Measurements from ENCODE around the gene AVPR2. TPM values are rescaled to one million over a fixed set of nuclear protein-coding genes. Genes with fewer than 3 reads are reported as not detected.

The AVPR2 gene
- total RNA-seq, 1 experiment from 2014 or later, result not detected

DNA sequence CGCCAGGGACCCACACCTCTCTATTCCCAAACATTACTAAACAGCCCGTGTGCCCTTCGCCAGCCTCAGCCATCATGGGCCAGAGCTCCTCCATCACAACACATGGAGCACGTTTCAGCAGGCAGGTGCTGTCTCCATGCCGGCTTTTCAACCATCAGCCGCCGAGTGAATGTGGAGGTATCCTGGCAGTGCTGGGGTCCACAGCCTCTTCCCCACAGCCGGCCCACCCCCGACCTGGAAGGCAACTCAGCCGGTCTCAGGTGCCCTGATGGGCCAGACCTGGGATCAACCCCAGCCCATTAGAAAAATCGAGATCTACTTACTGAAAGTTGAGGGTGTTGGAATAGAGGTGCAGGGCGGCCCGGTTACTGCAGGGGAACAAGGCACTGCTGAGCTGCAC, 27.3 kb downstream of the AVPR2 start:
- DNase-seq (ENCODE audit: low read depth), result no peak

DNA sequence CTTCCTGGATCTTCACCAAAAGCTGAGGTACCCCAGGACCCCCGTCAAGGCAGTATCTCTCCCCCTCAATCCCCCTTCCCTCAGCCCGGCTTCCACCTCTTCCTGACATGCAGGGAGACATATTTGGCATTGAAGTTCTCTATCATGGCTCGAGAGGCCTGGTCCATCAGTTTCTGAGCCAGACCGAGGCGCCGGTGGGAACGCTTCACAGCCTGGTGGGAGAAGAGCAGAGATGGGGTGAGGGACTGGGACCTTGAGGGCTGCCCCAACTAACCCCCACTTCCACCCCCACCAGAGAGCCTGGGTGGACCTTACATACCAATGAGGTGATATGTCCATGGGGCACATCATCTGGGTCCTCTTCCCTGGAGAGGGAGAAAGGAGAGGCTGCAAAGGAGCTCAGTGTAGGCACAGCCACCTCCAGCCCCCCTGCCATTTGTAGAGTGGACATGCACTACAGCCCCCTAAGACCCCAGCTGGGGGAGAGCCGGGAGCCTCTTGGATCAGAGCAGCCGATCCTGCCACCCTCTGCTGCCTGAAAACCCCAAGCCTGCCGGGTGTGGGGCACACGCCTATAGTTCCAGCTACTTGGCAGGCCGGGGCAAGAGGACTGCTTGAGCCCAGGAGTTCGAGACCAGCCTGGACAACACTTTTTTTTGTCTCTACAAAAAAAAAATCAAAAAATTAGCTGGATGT, 27.9 kb downstream of the AVPR2 start:
- no peak for DNase-seq (ENCODE audit: low read depth)

DNA sequence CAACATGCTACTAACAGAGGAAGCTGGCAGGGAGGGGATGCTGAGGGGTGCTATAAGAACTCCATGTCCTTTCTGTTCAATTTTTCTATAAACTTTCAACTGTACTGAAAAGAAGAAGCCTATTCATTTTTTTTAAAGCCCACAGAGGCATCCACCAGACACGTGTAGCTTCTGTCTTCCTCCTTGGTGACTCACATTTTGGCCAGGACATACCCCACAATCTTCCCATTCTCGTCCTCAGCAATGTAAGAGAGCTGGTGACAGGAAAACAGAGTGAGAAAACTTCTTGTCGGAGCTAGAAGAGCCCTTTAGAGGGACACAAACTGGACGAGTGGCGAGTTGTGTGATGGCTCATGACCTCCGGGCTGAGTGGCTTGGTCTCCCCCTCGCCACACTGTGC, 29.3 kb downstream of the AVPR2 start:
- DNase-seq (ENCODE audit: low read depth), result peak; percentile 18

DNA sequence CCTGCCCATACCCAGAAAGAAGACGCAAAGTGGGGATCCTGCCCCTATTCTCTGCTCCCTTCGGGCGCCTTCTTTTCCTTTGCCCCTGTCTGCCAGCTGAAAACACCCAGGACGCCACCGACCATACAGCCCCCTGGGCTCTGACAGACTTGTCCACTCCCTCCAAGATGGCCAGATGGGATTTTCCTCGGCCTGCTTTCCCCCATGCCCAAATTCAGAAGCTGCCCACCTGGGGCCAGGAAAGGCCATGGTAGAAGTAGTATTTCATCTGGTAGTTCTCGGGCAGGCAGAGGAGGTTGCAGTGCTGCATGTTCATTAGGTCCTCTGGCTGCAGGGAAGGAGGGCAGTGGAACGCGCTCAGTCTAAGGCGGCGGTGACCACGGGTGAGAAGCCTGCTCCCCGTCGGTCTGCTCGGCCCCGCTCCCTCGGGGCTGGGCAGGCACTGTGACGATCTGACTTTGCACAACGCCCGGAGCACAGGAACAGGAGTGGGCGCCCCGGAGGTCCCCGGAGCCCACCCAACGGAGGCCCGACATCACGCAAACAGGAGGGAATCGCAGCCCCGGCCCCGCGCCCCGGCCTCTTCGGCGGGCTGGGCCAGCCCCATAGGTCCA, 29.8 kb downstream of the AVPR2 start:
- no peak for DNase-seq (ENCODE audit: low read depth)

DNA sequence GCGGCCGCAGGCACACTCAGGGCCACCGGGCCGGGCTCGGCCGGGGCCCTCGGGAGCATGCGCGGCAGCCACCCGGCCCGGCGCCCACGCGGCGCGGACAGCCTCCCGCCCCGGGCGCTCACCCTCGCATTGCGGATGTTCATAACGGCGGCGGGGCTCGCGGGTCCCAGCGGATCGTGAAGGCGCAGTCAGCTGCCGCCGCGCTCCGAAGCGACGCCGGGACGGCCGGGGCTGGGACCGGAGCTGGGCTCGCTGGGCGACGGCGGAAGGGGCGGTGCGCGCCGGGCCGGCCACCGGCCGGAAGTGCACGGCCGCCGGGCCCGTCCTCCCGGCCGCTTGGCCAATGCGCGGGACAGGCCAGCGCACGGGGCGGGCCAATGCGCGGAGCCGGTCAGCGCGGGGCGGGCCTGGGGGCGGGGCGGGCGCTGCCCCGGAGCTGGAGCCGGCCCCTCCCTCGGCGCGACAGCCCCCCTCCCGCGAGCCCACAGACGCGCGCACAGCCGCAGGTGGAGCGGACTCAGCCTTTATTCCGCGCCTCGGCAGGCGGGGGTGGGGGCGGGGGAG, 30.4 kb downstream of the AVPR2 start, which contains the start of gene NAA10:
Gene NAA10 (minus strand): TSS at position 276 of the 564 bp plus-strand sequence. CDS start 133 bp downstream, at position 143.
- peak; percentile 83 for DNase-seq (ENCODE audit: low read depth)

DNA sequence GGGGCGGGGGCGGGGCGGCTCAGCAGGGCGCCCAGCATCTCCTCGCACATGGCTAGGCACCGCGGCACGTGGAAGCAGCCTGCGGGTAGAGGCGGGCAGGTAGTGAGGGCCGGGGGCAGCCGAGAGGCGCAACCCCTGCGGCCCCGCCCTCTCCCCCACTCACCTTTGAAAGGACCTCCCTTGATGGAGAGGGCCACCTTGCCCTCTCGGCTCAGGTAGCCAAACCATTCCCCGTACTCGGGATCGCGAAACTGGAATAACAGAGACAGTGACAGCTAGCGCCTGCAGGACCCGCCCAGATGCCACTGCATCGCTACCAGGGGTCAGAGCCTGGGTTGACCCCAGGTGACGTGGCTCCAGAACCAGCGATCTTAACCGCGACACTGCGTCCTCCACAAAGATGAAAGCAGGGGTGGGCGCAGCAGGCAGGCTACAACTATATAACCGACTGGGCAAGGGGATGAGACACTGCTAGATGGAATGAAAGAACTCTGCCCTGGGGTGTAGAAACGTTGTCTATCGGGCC, 30.9 kb downstream of the AVPR2 start:
- no peak for DNase-seq (ENCODE audit: low read depth)

DNA sequence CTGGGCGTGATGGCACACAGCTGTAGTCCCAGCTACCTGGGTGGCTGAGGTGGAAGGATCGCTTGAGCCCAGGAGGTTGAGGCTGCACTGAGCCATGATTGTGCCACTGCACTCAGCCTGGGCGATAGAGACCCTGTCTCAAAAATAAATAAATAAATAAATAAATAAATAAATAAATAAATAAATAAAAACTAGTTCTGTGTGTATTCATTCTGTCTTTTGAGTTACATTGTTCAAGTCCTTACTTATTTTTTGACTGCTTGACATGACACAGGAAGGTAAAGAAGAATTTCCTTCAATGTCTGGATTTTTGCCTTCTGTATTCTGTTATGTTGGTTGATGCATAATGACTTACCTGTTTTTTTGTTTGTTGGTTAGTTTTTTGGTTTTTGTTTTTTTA, 32.6 kb downstream of the AVPR2 start:
- no peak for DNase-seq (ENCODE audit: low read depth)

DNA sequence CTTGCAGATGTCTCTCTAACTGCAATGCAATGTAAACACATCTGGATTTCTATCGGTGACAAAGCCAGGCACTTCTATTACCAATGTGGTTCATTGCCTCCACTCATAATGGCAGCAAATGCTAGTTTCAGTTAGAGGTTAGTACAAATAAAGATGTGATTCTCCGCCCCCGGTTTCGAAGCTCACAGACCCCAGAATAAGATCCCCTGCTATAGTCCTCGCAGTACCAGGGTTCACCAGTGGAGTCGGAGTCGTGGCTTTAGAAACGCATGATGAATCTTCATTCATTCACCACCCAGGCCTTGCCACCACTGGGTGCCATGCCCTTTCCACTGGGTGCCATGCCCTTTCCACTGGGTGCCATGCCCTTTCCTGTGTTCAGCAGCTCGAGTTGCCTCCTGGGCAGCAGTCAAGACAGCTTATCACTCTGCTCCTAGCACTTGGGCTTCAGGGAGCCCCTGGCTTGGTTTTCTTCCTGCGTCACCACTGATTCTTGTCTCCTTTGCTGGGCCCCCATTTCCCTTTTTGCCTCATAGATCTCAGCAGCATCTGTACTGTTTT, 33.8 kb downstream of the AVPR2 start:
- no peak for DNase-seq (ENCODE audit: low read depth)

DNA sequence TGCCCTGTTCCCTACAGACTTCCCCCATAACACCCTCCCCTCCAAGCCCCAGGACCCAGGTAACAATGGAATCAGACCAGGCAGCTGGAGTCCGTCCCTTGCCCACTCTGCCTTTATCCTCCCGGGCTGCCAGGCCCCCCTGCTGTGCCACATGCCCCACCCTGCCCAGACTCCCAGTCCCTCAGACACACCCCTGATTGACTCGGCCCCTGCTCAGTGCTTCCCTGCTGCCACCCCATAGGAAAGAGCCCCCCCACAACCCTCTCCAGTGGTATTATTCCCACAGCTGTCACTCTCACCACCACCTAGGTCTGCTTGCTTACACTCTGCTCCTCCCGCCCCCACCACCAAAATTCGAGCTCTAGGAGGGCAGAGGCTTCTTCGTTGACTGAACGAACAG, 35.1 kb downstream of the AVPR2 start:
- DNase-seq (ENCODE audit: low read depth), result no peak

DNA sequence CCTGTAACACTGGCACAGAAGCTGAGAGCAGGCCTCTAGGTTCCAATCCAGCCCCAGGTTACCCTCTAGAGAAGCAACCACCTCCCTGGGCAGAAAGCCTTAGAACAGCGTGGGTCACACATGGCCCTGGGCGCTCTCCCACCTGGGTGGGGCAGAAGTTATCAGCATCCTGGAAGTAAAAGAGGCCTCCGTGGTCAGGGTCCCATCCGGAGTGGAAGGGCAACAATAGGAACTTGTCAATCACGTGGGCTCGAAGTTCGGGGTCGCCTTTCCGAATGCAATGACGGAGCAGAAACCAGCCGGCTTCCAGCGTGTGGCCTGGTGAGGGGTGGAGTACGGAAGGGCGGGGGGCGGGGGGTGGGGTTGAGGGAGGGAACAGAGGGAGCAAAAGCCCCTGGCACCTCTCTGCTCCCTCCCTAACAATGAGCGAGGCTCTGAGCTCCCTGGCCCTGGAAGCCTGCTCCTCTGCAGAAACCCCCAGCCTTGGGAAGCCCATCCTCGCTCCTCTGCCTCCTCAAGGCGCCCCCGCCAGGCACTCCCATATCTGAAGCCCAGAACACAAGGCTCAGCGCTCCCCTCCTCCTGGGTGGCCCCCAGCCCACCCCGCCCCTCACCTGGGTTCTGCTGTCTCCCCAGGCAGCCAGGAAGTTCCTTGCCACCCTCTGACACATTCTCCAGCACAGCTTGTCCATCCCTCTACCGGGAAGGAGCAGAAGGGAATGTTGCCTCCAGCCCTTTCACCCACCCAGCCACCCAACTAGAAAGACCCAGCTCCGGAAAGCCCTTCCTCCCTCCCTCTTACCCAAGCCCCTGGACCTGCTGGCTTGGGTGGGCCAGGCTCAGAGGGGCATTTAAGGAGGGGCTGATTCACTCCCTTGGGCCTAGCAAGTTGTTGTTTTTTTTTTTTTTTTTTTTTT, 37.1 kb downstream of the AVPR2 start:
- no peak for DNase-seq (ENCODE audit: low read depth)

DNA sequence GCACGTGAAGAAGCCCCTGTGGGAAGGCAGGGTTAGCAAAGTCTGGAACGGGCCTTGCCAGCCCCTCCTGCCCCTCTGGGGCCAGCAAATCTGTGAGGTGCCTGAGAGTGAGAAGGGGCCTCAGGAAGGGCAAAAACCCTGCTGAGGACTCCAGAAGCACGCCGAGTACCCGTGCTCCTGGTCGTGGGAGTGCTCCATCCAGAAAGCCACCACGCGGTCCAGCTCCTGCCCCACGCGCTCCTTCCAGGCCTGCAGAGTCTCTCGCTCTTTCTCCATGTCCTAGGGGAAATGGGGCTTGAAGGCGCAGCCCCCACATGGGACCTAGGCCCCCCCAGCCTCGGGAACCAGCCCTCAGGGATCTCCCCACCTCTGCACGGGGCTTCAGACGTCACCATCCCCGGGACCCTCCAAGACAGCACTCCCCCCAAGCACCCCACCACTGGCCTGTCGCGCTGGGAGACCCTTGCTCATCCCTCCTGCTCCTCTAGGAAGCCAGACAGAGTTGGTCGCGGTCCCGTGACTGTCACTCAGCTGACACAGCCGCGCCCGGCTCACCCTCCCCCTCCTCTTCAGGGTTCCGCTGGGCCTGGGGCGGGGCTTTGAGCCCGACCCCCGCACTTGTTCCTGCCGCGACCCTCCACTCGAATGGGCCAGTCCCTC, 39.8 kb downstream of the AVPR2 start, which contains the start of gene RENBP:
Gene RENBP (minus strand): TSS at position 504 of the 660 bp plus-strand sequence. CDS start 33 bp downstream, at position 471.
- no peak for DNase-seq (ENCODE audit: low read depth)

DNA sequence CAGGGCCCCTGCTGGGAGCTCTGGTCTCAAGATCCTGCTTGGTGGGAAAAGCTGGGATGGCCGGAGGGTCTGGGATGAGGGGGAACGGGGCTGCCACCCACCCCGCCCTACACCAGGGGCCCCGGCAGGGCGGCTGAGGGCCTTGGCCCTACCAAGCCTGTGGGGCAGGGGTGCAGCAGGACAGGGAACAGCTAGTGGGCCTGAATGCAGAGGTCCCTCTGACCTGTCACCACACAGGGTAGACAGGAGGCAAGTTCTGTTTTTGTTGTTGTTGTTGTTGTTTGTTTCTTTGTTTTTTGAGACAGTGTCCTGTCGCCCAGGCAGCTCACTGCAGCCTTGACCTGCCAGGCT, 40.3 kb downstream of the AVPR2 start:
- DNase-seq (ENCODE audit: low read depth), result no peak

DNA sequence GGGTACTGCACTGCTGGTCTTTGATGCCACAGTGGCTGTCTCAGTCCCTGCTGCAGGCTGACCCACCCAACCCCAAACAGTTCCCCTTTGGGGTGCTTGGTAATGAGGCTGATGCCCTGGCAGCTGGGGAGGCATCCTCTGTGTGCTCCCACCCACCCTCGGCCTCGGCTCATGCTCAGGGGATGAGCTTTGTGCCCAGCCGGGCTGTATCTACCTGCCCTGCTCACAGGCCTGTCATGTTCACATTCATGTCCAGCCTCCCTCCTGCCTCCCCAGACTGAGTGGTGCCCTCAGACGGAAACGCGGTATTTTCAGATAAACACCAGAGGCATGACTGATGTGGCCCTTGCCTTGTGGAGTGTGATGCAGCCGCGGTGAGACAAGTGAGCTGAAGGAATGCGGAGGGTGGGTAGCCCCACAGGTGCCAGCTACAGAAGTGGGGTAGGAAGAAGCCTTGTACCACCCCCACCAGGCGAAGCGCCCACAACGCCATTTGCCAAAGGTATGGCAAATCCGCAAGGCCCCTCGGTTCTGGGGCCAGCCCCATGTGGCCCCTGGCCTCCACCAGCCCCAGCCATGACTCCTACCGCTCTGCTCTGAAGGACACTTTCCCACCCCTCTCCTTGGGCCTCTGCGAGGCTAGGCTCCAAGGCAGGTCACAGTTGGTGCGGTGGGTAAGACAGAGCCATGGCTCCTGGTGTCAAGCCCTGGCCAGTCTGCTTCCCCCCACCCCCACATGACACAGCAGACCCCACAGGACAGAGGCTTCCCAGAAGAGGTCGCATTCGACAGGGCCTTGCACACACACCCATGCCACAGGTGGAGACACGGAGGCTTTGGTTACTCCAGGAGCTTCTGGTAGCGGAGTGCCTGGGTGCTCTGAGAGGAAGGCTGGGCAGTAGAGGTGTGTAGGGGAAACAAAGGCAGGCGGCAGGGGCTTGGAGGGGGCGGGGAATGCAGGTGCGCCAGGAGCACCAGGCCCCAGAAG, 41.8 kb downstream of the AVPR2 start:
- no peak for DNase-seq (ENCODE audit: low read depth)

DNA sequence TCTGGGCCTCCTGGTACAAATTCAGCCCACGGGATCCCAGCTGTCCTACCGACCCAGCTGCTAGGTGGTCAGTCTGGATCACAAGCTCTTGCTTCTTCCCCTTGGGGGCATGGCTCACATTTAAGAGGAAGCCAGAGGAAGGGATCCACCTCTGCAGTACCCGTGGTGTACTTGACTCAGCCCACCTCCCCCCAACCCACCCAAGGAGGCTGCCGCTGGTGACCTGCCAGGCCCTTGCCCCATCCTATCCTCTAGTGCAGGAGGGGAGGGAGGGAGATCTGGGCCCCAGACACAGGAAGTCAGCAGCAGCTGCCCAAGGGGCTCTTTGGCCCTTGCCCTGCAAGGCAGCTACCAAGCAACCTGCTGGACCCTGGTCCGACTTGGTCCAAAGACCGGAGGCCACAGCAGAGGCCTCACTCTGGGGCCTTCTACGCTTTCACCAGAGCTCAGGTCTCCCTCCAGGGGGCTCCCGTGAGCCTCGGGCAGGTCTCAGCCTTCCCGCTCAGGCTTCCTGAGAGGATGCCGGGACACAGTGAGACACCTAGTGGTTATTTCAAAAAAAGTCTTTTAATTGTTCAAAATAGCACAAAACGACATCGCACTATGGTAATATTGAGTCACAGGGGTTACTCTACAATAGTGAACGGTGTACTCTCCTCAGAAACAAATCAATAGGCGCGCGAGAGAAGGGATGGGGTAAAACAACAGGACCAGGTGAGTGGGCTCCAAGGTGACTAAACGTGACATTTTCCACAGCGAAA, 42.7 kb downstream of the AVPR2 start:
- peak; percentile 70 for DNase-seq (ENCODE audit: low read depth)

DNA sequence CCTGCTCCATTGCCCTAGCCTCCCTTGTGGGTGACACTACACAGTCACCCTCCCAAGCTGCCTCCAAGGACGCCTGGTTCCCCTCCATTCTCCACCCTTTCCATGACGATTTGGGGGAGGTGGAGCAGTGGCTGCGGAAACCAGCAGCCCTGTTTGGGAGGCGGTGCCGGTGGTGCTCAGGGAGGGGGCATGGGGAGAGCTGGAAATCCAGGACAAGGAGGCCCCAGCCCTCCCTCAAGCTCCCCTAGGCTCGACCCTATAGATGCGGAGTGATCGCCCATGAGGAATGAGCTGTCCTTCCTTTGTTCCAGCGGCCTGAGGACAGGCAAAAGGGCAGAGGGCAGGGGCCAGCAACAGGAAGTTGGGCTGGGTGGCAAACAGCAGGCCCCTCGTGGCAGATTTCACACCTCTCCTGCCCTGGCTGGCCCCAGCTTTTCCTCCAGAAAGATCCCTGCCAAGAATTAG, 43.6 kb downstream of the AVPR2 start:
- DNase-seq (ENCODE audit: low read depth), result no peak

DNA sequence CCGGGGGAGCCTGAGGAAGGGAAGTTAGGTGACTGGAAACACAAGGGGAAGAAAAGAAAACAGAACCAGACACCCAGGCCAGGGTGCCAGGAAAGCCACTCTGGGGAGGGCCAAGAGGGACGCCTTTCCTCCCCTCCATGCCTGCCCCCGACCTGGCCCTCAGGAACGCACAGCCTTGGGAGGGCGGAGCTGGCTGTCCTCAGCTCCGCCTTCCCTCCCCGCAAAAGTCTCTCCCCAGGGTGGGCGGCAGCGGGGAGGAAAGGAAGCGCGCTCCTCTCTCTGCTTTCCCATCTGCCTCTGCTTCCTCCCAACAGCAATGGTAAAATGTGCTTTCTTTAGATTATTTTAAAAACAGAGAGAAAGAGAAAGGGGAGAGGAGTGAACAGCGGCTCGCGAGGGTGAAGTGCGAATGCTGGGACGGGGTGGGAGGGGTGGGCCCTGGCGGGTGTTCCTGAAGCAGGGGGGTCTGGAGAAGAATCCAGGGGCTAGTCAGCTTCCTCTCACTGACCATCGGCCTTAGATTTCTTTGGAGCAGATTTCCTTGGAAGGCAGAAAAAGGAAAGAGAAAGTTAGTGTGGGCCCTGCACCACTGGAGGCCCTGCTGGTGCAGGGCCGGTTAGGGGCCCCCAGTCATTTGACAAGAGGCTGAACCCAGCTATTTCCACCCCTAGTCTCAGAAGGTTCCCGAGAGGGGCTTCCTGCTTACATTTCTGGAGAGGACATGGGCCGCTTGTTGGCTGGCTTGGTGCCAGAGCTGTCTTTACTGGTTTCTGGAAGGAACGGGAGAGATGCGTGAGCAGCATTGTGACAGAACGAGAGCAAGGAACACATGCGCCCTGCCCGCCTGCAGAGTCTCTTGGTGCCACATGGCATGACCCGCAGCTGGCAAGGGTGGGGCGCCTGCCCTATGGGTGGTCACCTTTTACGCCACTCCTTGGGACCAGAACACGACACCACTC, 44.7 kb downstream of the AVPR2 start:
- no peak for DNase-seq (ENCODE audit: low read depth)

DNA sequence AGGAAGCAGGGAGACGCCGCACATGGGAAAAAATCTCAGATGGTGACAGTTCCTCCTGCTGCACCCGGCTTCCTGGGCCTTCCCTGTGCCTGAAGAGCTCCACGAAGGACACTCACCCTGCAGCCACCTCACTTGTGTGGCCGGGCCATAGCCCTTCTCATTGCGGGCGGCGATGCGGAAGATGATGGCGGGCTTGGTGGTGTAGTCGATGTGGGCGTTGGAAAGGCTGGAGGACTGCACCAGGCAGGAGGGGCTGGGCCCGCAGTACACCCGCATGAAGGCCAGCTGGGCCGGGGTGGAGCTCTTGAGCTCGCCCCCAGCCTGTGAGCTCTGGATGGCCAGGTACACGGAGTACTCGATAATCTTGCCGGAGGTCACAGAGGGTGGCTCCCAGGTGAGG, 45.7 kb downstream of the AVPR2 start:
- no peak for DNase-seq (ENCODE audit: low read depth)

Measured in Daoy (cell line).